HG02973 (cell line): ENCODE data around the gene CLCN3.
"Not testable (repeated sequence)": the region's sequence is repeated elsewhere in the genome, so short reads cannot be mapped to it uniquely, and the experiment has no call there.

Experiments
- ATAC-seq: cut with Tn5 transposase; IDR thresholded peaks from one replicate; pipeline ENCODE4 v1.9.1; 2021; ENCODE audit warnings: moderate library complexity; ENCODE audit not compliant: unreplicated experiment

CLCN3 gene

DNA sequence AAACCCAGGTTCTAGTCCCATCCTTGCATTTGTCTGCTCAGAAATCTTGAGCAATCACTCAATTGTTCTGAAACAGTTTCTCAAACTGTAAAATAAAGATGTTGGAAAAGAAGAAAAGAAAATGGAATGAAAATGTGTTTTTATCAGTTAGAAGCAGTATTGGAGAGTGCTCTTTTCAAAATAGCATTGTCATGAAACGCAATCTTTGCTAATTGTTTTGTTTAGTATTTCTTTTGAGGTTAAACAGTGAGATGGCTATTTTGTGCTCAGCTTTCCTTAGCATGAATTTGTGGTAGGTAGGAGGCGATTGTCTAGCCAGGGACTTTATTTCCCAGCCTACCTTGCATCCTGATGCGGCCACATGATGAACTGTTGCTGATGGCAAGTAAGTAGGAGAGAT lies 148.0 kb downstream of the CLCN3 start:
- no peak for ATAC-seq

DNA sequence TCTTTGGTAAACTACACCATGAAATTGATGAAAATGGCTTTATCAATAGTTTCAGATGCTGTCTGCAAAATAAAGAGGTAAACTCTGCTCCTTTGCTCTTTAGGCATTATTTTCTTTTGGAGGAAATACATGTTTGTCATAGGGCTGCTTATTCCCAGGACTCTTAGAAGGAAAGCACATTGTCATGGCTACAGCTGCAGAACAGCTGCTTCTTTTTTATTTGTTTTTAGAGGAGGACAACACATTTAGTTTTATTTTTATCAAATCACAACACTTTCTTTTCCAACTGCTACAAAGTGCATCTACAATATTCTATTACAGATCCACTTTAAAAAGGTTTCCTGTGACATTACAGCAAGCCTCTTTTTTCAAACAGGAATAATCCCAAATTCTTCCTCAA lies 150.0 kb downstream of the CLCN3 start:
- ATAC-seq, result no peak

GRCh38 chr4:169771556-169772080 lies 151.2 kb downstream of the CLCN3 start:
- ATAC-seq, result not testable (repeated sequence)
